ENCODE data around the gene SDR42E2. TPM values are rescaled to one million over a fixed set of nuclear protein-coding genes. Genes with fewer than 3 reads are reported as not detected.

The SDR42E2 gene
- total and polyA plus RNA-seq, 2 of the 8 experiments (the other 6 are each of a cell fraction or from before 2014, with no cell fraction given), result 0.08 TPM; not detected in 1

DNA sequence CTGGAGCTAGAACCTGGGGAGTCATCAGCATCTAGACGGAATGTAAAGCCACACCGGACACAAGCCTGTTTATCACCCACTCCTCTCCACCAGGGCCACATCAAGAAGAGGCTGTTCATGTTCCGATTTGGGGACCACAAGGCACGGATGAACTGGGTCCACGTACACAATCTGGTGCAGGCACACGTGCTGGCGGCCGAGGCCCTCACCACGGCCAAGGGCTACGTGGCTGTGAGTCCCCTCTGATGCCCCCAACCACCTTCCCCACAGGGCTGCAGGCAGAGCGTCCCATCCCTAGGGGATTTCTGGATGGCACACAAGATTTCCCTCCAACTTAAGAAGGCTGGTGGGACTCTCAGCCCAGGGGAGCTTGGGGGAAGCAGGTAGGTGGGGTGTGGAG is 19.1 kb downstream of the SDR42E2 start (continued):
- TF ChIP-seq, protein P1, sequence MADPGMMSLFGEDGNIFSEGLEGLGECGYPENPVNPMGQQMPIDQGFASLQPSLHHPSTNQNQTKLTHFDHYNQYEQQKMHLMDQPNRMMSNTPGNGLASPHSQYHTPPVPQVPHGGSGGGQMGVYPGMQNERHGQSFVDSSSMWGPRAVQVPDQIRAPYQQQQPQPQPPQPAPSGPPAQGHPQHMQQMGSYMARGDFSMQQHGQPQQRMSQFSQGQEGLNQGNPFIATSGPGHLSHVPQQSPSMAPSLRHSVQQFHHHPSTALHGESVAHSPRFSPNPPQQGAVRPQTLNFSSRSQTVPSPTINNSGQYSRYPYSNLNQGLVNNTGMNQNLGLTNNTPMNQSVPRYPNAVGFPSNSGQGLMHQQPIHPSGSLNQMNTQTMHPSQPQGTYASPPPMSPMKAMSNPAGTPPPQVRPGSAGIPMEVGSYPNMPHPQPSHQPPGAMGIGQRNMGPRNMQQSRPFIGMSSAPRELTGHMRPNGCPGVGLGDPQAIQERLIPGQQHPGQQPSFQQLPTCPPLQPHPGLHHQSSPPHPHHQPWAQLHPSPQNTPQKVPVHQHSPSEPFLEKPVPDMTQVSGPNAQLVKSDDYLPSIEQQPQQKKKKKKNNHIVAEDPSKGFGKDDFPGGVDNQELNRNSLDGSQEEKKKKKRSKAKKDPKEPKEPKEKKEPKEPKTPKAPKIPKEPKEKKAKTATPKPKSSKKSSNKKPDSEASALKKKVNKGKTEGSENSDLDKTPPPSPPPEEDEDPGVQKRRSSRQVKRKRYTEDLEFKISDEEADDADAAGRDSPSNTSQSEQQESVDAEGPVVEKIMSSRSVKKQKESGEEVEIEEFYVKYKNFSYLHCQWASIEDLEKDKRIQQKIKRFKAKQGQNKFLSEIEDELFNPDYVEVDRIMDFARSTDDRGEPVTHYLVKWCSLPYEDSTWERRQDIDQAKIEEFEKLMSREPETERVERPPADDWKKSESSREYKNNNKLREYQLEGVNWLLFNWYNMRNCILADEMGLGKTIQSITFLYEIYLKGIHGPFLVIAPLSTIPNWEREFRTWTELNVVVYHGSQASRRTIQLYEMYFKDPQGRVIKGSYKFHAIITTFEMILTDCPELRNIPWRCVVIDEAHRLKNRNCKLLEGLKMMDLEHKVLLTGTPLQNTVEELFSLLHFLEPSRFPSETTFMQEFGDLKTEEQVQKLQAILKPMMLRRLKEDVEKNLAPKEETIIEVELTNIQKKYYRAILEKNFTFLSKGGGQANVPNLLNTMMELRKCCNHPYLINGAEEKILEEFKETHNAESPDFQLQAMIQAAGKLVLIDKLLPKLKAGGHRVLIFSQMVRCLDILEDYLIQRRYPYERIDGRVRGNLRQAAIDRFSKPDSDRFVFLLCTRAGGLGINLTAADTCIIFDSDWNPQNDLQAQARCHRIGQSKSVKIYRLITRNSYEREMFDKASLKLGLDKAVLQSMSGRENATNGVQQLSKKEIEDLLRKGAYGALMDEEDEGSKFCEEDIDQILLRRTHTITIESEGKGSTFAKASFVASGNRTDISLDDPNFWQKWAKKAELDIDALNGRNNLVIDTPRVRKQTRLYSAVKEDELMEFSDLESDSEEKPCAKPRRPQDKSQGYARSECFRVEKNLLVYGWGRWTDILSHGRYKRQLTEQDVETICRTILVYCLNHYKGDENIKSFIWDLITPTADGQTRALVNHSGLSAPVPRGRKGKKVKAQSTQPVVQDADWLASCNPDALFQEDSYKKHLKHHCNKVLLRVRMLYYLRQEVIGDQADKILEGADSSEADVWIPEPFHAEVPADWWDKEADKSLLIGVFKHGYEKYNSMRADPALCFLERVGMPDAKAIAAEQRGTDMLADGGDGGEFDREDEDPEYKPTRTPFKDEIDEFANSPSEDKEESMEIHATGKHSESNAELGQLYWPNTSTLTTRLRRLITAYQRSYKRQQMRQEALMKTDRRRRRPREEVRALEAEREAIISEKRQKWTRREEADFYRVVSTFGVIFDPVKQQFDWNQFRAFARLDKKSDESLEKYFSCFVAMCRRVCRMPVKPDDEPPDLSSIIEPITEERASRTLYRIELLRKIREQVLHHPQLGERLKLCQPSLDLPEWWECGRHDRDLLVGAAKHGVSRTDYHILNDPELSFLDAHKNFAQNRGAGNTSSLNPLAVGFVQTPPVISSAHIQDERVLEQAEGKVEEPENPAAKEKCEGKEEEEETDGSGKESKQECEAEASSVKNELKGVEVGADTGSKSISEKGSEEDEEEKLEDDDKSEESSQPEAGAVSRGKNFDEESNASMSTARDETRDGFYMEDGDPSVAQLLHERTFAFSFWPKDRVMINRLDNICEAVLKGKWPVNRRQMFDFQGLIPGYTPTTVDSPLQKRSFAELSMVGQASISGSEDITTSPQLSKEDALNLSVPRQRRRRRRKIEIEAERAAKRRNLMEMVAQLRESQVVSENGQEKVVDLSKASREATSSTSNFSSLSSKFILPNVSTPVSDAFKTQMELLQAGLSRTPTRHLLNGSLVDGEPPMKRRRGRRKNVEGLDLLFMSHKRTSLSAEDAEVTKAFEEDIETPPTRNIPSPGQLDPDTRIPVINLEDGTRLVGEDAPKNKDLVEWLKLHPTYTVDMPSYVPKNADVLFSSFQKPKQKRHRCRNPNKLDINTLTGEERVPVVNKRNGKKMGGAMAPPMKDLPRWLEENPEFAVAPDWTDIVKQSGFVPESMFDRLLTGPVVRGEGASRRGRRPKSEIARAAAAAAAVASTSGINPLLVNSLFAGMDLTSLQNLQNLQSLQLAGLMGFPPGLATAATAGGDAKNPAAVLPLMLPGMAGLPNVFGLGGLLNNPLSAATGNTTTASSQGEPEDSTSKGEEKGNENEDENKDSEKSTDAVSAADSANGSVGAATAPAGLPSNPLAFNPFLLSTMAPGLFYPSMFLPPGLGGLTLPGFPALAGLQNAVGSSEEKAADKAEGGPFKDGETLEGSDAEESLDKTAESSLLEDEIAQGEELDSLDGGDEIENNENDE (IDR thresholded peaks at IDR 0.05; ENCODE audit: insufficient replicate concordance, low read length), result no peak
